Activated gamma-delta T cell treated with anti-CD3 and anti-CD28 coated beads, Interleukin-2, amount 50 U/mL, for 16 hours (primary cell): ENCODE results near the gene TMEM86B.
"Not testable (repeated sequence)": the region's sequence is repeated elsewhere in the genome, so short reads cannot be mapped to it uniquely, and the experiment has no call there.

Source experiments
- DNase-seq: peaks from one replicate; pipeline ENCODE4 v3.0.0-alpha.2; 2020; ENCODE audit warnings: low read depth

TMEM86B gene

GRCh38 chr19:55241935-55242464 lies 13.4 kb upstream of the TMEM86B start:
- no peak for DNase-seq

GRCh38 chr19:55241143-55241934 lies 12.8 kb upstream of the TMEM86B start:
- no peak for DNase-seq

GRCh38 chr19:55240713-55241020 lies 12.1 kb upstream of the TMEM86B start:
- no peak for DNase-seq

DNA sequence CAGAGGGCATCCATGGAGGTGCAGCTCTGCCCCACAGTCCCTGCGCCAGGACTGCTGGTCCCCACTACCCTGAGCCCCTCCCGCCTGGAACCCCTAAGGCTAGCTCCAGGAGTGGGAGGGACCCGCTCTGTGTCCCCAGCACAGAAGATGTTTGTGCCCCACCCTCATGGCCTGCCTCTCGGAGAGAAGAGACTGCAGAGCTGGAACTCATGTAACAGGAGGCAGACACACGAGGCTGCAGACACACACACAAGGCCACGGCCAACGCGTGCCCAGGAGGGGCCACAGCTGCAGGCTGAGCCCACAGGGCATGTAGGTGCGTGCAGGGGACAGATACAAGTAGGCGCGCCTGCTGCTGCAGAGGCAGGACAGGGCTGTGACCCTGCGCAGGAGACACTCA lies 10.4 kb upstream of the TMEM86B start:
- DNase-seq, result no peak

DNA sequence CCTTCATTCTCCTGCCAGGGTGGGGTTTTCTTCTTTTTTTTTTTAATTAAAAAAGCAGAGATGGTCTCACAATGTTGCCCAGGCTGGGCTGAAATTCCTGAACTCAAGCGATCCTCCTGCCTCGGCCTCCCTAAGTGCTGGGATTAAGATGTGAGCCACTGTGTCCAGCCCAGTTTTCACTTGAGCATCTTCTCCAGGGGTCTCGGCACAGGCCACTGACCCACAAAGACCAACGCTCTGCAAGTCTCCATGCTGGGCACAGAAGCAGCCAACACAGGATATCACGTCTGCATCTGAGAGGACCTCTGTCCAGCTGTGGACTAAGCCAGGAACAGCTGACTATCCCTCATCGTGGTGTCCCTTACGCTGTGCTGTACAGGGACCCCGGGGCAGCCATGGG lies 9.5 kb upstream of the TMEM86B start:
- no peak for DNase-seq

DNA sequence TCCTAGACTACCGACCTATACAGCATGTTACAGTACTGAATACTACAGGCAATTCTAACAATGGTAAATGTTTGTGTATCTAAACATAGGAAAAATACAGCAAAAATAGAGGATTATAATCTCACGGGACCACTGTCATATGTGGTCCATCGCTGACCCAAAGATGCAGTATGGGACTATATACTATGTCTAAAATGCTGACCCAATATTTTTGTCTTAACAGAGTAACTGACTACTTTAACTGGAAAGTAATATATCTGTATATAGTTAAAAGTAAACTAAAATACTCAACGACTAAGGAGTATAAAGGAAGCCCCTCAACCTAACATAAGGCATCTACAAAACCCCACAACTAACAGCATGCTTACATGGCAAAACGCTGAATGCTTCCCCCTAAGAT lies 4.4 kb upstream of the TMEM86B start:
- no peak for DNase-seq

- DNase-seq, result no peak
Measured at GRCh38 chr19:55232286-55232602, 3.7 kb upstream of the TMEM86B start.

GRCh38 chr19:55231391-55232285 lies 3.1 kb upstream of the TMEM86B start:
- no peak for DNase-seq

DNA sequence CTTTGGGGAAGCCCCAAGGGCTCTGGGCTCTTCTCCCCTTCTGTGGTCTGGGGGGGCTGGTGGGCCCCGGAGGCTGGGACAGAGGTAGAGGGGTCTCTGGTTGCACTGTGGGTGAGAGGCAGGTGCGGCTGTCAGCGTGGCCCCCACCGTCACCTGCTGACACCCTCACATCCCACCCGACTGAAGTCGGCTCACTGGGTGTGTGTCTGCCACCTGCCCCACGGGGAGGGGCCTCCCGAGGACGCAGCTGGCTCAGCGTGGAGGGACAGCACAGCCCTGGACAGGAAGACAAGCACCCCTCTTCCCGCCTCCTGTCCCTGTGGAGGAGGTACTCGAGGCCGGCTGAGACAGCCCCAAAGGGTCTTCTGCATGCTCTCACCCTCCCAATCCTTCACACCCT lies 2.2 kb upstream of the TMEM86B start:
- no peak for DNase-seq

GRCh38 chr19:55230329-55230728 lies 1.8 kb upstream of the TMEM86B start:
- no peak for DNase-seq

DNA sequence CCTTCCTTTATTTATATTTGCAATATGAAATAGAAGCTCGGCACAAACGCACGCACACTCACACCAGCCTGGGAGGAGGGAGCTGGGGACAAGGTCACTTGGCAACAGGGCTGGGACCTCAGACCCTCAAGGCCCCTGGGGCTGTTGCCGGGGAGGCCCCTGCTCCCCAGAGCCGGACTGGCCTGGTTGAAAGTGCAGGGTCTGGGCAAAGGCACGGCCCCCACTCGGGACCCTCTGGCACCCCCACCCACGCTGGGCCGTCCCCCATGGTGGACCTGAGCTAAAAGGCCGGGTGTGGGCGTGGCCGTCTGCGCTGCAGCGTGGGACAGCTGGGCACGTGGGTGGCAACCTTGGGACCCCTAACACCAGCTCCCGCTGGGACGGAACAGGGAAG lies 1.2 kb upstream of the TMEM86B start:
- no peak for DNase-seq

GRCh38 chr19:55229145-55229788 lies 704 bp upstream of the TMEM86B start:
- no peak for DNase-seq

DNA sequence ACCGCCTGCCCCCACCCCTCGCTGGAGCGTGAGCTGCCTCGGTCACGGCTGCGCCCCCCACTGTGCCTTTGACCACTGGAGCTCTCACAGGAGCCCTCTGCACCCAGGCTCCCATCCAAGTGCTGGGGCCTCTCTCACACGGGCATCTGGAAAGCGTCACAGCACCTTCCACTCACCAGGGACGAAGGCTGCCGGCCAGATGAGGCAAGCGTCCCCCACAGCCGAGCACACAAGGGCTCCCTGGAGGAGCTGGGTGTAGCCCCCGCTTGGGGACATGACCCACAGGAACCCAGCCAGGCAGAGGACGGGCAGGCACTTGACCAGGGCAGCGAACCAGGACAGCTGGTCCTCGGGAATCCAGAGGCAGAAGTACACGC lies 560 bp downstream of the TMEM86B start:
- no peak for DNase-seq

DNA sequence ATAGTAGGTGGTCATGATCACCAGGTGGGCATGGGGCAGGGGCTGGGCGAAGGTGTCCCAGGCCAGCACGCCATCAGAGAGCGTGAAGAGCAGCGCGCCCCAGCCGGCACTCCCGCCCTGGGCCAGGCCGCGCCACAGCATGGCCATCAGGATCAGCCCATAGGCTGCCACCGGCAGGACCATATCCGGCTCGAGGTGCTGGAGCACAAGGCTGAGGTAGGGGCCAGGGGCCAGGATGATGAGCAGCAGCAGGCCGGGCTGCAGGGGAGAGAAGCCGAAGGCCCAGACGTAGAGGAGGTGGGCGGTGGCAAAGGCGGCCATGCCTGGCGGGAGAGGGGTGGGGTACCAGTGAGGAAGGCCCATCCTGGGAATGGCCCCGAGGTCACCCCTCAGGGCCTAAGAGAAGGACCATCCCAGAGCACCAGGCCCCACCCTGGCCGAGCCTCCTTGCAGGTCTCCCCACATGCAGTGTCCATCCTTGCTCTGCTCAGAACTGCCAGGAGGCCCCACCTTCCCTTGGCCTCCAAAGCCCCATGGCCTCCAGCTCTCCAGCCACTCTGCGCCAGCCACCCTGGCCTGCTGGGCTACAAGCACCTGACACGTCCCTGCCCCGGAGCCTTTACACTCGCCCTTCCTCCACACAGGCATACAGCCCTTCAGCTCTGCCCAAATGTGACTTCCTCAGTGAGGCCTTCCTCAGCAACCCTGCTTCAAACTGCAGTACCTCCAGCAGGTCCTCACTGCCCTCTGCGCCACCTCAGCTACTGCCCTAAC lies 1.1 kb downstream of the TMEM86B start:
- DNase-seq, result no peak

DNA sequence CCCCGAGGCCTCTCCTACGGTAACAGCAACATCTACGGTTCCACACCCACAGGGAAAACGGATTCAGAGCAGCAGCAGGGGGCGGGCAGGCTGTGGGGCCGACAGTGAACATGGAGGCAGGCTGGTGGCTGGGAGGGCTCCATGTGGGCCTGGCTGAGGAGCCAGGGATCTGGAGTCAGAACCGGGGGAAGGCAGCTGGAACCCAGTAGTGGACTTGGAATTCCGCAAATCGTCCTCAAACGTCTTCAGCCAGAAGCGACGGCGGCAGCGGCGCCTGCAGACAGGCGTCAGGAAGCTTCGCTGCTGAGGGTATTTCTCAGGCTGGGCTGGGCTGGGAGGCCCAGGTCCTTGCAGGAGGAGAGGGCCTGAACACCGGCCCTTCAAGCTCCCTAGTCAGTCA lies 1.8 kb downstream of the TMEM86B start:
- DNase-seq, result no peak

DNA sequence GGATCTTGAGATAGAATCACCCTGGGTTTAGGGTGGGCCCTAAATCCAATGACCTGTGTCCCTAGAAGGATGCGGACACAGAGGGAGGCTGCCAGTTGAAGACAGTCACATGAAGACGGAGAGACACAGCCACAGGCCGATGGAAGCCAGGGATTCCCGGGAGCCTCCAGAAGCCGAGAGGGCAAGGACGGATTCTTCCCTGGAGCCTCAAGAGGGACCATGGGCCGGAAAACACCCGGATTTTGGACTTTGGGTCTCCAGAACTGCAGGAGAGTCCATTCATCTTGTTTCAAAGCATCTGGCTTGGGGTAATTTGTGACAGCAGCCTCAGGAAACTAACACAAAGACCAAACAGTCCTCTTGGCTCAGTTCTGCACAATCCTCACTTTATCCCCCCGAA lies 2.3 kb downstream of the TMEM86B start:
- DNase-seq, result no peak

- no peak for DNase-seq
Measured at GRCh38 chr19:55225415-55225958, 3.1 kb downstream of the TMEM86B start.

GRCh38 chr19:55224679-55225414 lies 3.7 kb downstream of the TMEM86B start:
- DNase-seq, result not testable (repeated sequence)

- DNase-seq, result no peak
Measured at GRCh38 chr19:55224038-55224665, 4.4 kb downstream of the TMEM86B start.

GRCh38 chr19:55223291-55224037 lies 5.1 kb downstream of the TMEM86B start:
- DNase-seq, result no peak
